Gastrocnemius medialis (tissue), 4 donors: ENCODE data around the gene MYO9A. TPM values are rescaled to one million over a fixed set of nuclear protein-coding genes. Genes with fewer than 3 reads are reported as not detected.

ENCODE experiments used
- ATAC-seq, 2 donors: fragments of 150-250 bp; one replicate each; pipeline ENCODE4 v1.9.1; 2016
- DNase-seq, 2 donors: peaks; one replicate each; pipeline ENCODE4 v3.0.0-alpha.2; 2019
- H3K27ac ChIP-seq, 4 donors: fragments of 200-600 bp; sonication (generic); 1 replicate in 1 of 4; 2 replicates in 3 of 4; pipeline ENCODE4 v1.5.1; 2016 to 2018; ENCODE audit warnings: mild to moderate bottlenecking in 2 of 4, moderate library complexity in 1 of 4
- H3K27me3 ChIP-seq, 3 donors: fragments of 200-600 bp; sonication (generic) in 2 of 3; 1 replicate in 1 of 3; 2 replicates in 2 of 3; pipeline versions ENCODE4 v1.5.1 to v1.6.0; 2016 to 2019; ENCODE audit warnings: mild to moderate bottlenecking in 1 of 3, moderate library complexity in 1 of 3
- H3K36me3 ChIP-seq, 2 donors: fragments of 200-600 bp; sonication (generic) in 1 of 2; one replicate each; pipeline ENCODE4 v1.5.1; 2017 to 2018
- H3K4me1 ChIP-seq, 2 donors: fragments of 200-600 bp; sonication (generic) in 1 of 2; one replicate each; pipeline ENCODE4 v1.5.1; 2016 to 2017; ENCODE audit warnings: mild to moderate bottlenecking in 2 of 2
- H3K4me3 ChIP-seq, 4 donors: fragments of 200-600 bp; sonication (generic) in 3 of 4; 1 replicate in 1 of 4; 2 replicates in 3 of 4; pipeline ENCODE4 v1.5.1; 2016 to 2019; ENCODE audit warnings: mild to moderate bottlenecking in 2 of 4
- H3K9me3 ChIP-seq, 3 donors: fragments of 200-600 bp; sonication (generic) in 2 of 3; 1 replicate in 1 of 3; 2 replicates in 2 of 3; pipeline ENCODE4 v1.5.1; 2016 to 2019
- CTCF ChIP-seq, 5 experiments: fragments of 450-650 bp in 3 of 5; fragments of 200-600 bp in 2 of 5; sonication (generic) in 2 of 5; IDR thresholded peaks in 4 of 5; conservative IDR thresholded peaks in 1 of 5; 1 replicate in 4 of 5; 2 replicates in 1 of 5; pipeline ENCODE4 v1.5.1; 2016 to 2019; ENCODE audit warnings: antibody characterized with exemption in 5 of 5, mild to moderate bottlenecking in 3 of 5, moderate library complexity in 3 of 5
- POLR2A ChIP-seq, 2 donors: fragments of 450-650 bp; IDR thresholded peaks; one replicate each; pipeline ENCODE4 v1.6.1; 2017; ENCODE audit warnings: antibody characterized with exemption in 2 of 2, mild to moderate bottlenecking in 2 of 2, moderate library complexity in 2 of 2
- in situ Hi-C, 4 donors: fragments of 200-750 bp; cut with MboI; loops; one replicate each; pipeline versions ENCODE4 v1.15.0 to v1.8.0; 2017; ENCODE audit warnings: low sequenced_read_pairs in 4 of 4
- intact Hi-C: fragments of 100-400 bp; cut with DNase I; formaldehyde crosslinking; loops from one replicate; pipeline ENCODE4 v1.15.1; 2023; ENCODE audit warnings: low total_unique reads
- total RNA-seq, 4 donors: library from RNA; depleted of rRNA; stranded (reverse); fragments of >200 nt; gene quantifications; one replicate each; pipeline versions ENCODE4 v1.1.0 to v1.2.3, GENCODE V29; 2016

Gene MYO9A
- total RNA-seq, 4 donors from 2014 or later = 21.0 to 40.9 (median 24.2) TPM

GRCh38 chr15:71781179-71781964 is 336.6 kb downstream of the MYO9A start:
- Histone ChIP-seq H3K27ac (no peak overlapping the region), H3K36me3 (no peaks in the 10 kb centered on the region), H3K4me3 (no peak overlapping the region), H3K27me3 (no peaks in the 10 kb centered on the region), H3K9me3 (no peaks in the 10 kb centered on the region), H3K4me1 (peaks cover 7 to 9% of the 10 kb centered on the region in 2 donors)
- intact Hi-C loops = no loop called here
- TF ChIP-seq CTCF (IDR thresholded peaks at IDR 0.05 in 4 of 5, conservative IDR thresholded peaks at IDR 0.05 in 1 of 5) (no peak), POLR2A (IDR thresholded peaks at IDR 0.05) (no peak)
- DNase-seq (no peak), ATAC-seq (no peak)
- in situ Hi-C loops = no loop called here

- H3K4me3 ChIP-seq = peak overlapping the region in 1 of 4 donors; percentile 22
- H3K9me3 ChIP-seq = no peaks in the 10 kb centered on the region
- no peak for ATAC-seq
- H3K27ac ChIP-seq = no peak overlapping the region
- peaks cover 7 to 9% of the 10 kb centered on the region in 2 donors for H3K4me1 ChIP-seq
- H3K27me3 ChIP-seq = no peaks in the 10 kb centered on the region
- H3K36me3 ChIP-seq = no peaks in the 10 kb centered on the region
- peak in 4 of 5 experiments; percentile 18 to 70 (median 46) for TF ChIP-seq CTCF (IDR thresholded peaks at IDR 0.05 in 4 of 5, conservative IDR thresholded peaks at IDR 0.05 in 1 of 5)
- TF ChIP-seq POLR2A (IDR thresholded peaks at IDR 0.05) = no peak
- intact Hi-C loops (loop anchor here (1.0 kb wide), 1 partner anchor 376 kb away; no protein-coding TSS in a partner anchor), in situ Hi-C loops (no loop called here)
- DNase-seq = no peak
Observed at GRCh38 chr15:71780115-71780976, 337.6 kb downstream of the MYO9A start.

DNA sequence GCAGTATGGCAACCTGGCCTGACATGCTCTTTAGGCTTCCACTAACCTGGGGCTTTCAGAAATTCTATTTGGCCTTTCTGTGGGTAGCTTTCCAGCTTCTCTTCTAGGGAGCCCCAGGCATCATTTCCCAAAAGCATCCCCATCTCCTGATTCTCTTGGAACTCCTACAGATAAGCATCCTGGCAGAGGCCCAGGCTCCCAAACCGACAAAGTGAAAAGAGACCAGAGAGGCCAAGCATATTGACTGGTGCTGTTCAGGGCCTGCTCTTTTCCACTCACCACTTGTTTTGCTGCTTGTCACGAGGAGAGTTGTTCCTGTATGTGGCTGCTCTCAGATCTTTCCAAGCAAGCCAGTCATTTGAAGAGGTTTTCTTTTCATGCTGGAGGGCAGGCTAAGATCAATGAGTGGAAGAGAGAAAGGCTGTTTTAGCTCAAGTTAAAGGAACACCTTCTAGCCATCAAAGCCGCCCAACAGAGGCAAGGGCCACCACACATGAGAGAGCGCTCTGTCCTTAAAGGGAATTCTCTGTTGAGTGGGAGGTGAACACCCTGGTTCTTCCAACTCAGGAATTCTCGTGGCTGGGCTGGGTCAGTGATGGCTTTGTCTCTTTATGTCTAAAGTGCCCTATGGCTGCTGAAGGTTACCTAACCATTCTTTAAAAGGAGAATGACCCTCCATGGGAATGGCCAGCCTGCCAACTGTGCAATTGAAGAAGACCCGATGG is 338.7 kb downstream of the MYO9A start:
- no peak for DNase-seq
- no peak overlapping the region for H3K27ac ChIP-seq

More for the DNA sequence above, 338.7 kb downstream of the MYO9A start:
- ATAC-seq = no peak
- Histone ChIP-seq H3K36me3 (no peaks in the 10 kb centered on the region), H3K4me1 (peaks cover 7 to 9% of the 10 kb centered on the region in 2 donors), H3K27me3 (no peaks in the 10 kb centered on the region), H3K4me3 (no peak overlapping the region), H3K9me3 (no peaks in the 10 kb centered on the region)
- intact Hi-C loops (no loop called here), in situ Hi-C loops (no loop called here)
- no peak for TF ChIP-seq CTCF (IDR thresholded peaks at IDR 0.05 in 4 of 5, conservative IDR thresholded peaks at IDR 0.05 in 1 of 5)
